Body of pancreas (tissue), 4 donors: ENCODE measurements around the gene TEX30.

Experiments
- CTCF ChIP-seq, 7 experiments: fragments of 450-650 bp in 4 of 7; fragments of 200-600 bp in 3 of 7; sonication (generic) in 3 of 7; IDR thresholded peaks; one replicate each; pipeline ENCODE4 v1.5.1; 2016 to 2019; ENCODE audit warnings: antibody characterized with exemption in 7 of 7
- POLR2A ChIP-seq, 3 donors: fragments of 450-650 bp; IDR thresholded peaks; one replicate each; pipeline ENCODE4 v1.6.1; 2016; ENCODE audit warnings: antibody characterized with exemption in 3 of 3, mild to moderate bottlenecking in 2 of 3

- TF ChIP-seq CTCF (IDR thresholded peaks at IDR 0.05) = no peak
- no peak for TF ChIP-seq POLR2A (IDR thresholded peaks at IDR 0.05)
These were observed 3.2 kb downstream of the TEX30 start for GRCh38 chr13:102770435-102770834.
